Activated effector memory CD4-positive, alpha-beta T cell treated with Interleukin-2 at 50 U/mL for 16 hours (primary cell): ENCODE measurements around the gene ST3GAL3.

Experiments used
- DNase-seq: peaks from one replicate; pipeline ENCODE4 v3.0.0-alpha.2; 2020

ST3GAL3 gene

GRCh38 chr1:43883321-43883720 lies 176.0 kb downstream of the ST3GAL3 start:
- no peak for DNase-seq

- DNase-seq, result no peak
These were observed 178.0 kb downstream of the ST3GAL3 start for GRCh38 chr1:43885279-43885801.

- no peak for DNase-seq
These were observed 180.4 kb downstream of the ST3GAL3 start for GRCh38 chr1:43887748-43888147.

- no peak for DNase-seq
These were observed 183.5 kb downstream of the ST3GAL3 start for GRCh38 chr1:43890815-43891214.

- DNase-seq, result no peak
These were observed 185.7 kb downstream of the ST3GAL3 start for GRCh38 chr1:43893006-43893405.

GRCh38 chr1:43898981-43899380 lies 191.6 kb downstream of the ST3GAL3 start:
- no peak for DNase-seq

GRCh38 chr1:43900386-43900785 lies 193.1 kb downstream of the ST3GAL3 start:
- DNase-seq, result no peak

GRCh38 chr1:43901196-43901961 lies 194.0 kb downstream of the ST3GAL3 start:
- no peak for DNase-seq

- no peak for DNase-seq
These were observed 194.9 kb downstream of the ST3GAL3 start for GRCh38 chr1:43902058-43902831.

GRCh38 chr1:43904660-43905551 lies 197.6 kb downstream of the ST3GAL3 start:
- DNase-seq, result no peak

- DNase-seq, result no peak
These were observed 200.9 kb downstream of the ST3GAL3 start for GRCh38 chr1:43908226-43908625.

GRCh38 chr1:43908858-43909257 lies 201.5 kb downstream of the ST3GAL3 start:
- DNase-seq, result no peak

GRCh38 chr1:43910343-43910742 lies 203.0 kb downstream of the ST3GAL3 start:
- no peak for DNase-seq

GRCh38 chr1:43912607-43913006 lies 205.3 kb downstream of the ST3GAL3 start:
- no peak for DNase-seq

- DNase-seq, result no peak
These were observed 205.7 kb downstream of the ST3GAL3 start for GRCh38 chr1:43913051-43913501.

GRCh38 chr1:43913666-43914360 lies 206.5 kb downstream of the ST3GAL3 start:
- no peak for DNase-seq

- DNase-seq, result no peak
These were observed 207.5 kb downstream of the ST3GAL3 start for GRCh38 chr1:43914576-43915525.

- DNase-seq, result no peak
These were observed 212.6 kb downstream of the ST3GAL3 start for GRCh38 chr1:43919906-43920305.

- DNase-seq, result no peak
These were observed 213.7 kb downstream of the ST3GAL3 start for GRCh38 chr1:43921022-43921421.

GRCh38 chr1:43924516-43924915 lies 217.2 kb downstream of the ST3GAL3 start:
- no peak for DNase-seq

GRCh38 chr1:43925846-43926245 lies 218.5 kb downstream of the ST3GAL3 start:
- no peak for DNase-seq
